HG03045 (cell line): Measurements from ENCODE around the gene PLP2.

Source experiments
- ATAC-seq: cut with Tn5 transposase; IDR thresholded peaks from one replicate; pipeline ENCODE4 v1.9.1; 2021; ENCODE audit warnings: mild to moderate bottlenecking, moderate library complexity; ENCODE audit not compliant: unreplicated experiment

The PLP2 gene

DNA sequence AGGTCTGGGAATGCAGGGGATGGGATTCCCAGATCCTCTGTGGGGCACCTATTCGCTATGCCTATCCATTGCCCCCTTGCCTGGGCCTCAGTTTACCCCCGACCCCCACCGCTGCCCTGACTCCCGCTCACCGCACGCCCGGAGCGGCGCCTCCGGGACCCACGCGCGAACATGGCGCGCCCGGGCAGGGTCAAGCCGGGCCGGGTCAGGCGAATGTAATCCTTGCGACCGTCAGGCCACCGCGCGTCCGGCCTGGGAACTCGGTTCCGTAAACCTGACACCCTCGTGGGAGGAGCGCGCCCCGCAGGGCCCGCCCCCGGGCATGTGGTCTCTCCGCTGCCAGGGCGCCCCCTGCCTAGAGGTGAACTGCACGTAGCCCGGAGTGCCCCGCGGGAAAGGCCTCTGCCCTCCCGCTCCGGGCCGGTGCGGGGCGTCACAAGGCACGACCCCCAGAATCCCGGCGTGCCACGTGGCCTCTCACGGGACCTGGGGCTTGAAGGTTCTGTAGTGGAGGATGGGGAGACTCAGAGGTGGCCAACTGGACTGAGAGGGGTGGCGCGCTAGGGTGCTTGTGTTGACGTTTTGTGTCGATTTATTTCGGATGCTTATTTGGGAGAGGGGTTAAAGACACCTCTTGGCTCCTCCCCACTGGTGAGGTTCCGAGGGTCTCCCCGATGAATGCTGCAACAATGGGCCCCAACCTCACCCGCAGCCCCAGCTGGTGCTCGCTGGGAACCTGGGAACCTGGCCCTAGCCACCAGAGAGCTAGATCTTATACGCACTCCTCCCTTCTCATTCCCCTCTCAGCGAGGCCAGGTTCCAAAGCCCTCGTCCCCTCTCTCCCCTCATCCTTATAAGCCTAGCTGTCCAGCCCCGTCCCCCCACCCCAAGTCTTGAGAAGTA is 14.7 kb downstream of the PLP2 start, which contains the start of gene PRICKLE3:
Gene PRICKLE3 (minus strand): TSS at position 249 of the 903 bp plus-strand sequence. CDS start 76 bp downstream, at position 173.
- ATAC-seq, result peak; percentile 32

- no peak for ATAC-seq
Observed at GRCh38 chrX:49187028-49187394, 15.3 kb downstream of the PLP2 start.

GRCh38 chrX:49187526-49187925 is 15.8 kb downstream of the PLP2 start:
- ATAC-seq, result no peak

DNA sequence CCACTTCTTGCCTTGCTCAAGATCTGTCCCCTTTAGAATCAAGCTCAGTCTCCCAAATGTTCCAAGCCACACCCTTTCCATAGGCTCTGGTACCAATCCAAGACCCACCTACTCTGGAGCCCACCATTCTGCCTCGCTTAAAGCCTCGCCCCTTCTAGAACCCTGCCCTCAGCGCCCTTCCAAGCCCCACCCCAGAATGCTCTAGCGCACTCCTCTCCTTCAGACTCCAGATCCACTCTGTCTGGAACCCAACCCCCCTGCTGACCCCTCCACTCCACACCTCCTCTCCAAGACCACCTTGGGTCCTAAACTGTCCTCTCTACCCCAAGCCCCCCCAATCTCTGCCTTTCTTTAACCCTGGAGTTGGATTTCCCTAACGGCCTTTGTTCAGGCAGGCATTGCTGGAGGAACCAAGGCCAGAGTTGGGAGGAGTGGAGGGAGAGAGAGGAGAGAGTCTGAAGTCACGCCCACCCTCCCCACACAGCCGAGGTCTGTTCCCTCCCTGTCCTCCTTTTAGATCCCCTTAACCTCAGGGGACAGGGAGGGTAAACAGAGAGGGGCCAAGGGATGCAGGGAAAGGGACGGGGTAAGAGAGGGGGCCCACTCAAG is 16.9 kb downstream of the PLP2 start:
- no peak for ATAC-seq

DNA sequence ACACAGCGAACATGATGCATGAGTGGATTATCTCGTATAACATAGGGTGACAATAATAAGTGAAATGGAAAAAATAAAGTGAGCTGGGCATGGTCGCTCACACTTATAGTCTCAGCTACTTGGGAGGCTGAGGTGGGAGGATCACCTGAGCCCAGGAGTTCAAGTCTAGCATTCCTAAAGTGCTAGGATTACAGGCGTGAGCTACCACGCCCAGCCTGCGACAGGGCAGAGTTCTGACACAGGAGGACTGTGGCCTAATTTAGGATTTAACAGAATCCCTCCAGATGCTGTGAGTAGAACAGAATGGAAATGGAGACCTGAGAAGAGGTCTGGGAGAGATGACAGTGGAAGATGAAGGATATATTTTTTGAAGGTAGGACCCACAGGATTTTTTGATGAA is 17.9 kb downstream of the PLP2 start:
- ATAC-seq, result no peak

GRCh38 chrX:49190821-49191573 is 19.3 kb downstream of the PLP2 start:
- peak; percentile 87 for ATAC-seq

GRCh38 chrX:49191574-49192011 is 19.9 kb downstream of the PLP2 start:
- ATAC-seq, result no peak

DNA sequence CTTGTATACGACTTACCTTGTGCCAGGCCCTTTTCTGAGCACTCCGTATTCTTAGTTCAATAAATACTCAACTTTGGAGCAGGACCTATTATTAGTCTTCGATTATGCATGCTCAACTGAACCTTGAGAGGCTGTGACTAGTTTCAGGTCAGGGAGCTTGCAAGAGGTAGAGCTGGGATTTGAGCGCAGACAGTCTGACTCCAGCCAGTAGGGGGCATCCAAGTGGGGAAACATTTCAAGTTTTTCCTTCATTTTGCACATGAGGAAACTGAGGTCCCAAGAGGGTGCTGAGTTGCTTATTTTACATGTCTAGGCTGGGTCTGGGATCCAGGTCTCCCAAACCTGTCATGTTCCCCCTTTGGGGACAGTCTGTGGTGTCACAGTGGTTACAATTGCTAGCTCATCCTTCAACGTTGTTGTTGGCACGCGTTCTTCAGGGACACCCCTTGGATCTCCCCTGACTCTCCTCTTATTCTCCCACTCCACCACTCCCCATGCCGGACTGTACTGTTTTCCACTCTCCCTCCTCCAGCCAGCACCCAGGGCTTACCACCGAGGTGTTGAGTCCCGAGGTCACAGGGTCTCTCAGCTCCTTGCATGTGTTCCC is 21.1 kb downstream of the PLP2 start:
- ATAC-seq, result no peak

DNA sequence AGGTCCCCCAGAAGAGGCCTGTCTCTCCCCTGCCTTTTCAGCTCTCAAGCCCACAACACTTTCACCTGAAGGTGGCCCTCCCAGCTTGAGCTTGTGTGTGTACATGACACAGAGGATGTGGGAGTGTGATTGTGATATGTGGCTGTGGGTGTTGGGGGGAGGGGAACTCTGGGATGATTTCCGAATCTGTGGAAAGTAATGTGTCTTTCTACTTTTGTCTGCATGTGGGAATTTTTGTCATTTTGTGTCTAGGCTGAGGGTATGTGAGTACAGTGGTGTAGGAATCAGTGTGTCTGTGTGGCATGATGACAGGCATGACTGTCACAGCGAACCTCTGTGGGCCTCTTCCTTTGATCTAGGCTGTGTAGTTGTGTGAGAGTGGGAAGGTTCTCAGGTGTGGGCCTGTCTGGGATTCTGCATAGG is 21.9 kb downstream of the PLP2 start:
- ATAC-seq, result no peak

GRCh38 chrX:49197543-49198087 is 25.9 kb downstream of the PLP2 start:
- ATAC-seq, result no peak

GRCh38 chrX:49198540-49199314 is 27.0 kb downstream of the PLP2 start:
- ATAC-seq, result no peak

DNA sequence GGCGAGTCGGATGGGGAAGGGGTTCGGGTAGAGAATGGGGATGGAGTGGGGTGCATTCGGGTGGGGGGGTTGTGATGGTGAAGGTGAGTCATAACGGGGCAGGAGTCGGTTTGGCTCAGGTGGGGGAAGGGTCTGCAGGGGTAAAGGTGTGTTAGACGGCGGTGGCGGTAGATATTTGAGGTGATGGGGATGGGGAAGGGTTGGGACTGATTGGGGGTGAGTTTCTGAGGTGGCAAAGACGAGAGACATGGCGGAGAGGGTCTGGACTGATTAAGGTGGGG is 27.6 kb downstream of the PLP2 start:
- ATAC-seq, result no peak

DNA sequence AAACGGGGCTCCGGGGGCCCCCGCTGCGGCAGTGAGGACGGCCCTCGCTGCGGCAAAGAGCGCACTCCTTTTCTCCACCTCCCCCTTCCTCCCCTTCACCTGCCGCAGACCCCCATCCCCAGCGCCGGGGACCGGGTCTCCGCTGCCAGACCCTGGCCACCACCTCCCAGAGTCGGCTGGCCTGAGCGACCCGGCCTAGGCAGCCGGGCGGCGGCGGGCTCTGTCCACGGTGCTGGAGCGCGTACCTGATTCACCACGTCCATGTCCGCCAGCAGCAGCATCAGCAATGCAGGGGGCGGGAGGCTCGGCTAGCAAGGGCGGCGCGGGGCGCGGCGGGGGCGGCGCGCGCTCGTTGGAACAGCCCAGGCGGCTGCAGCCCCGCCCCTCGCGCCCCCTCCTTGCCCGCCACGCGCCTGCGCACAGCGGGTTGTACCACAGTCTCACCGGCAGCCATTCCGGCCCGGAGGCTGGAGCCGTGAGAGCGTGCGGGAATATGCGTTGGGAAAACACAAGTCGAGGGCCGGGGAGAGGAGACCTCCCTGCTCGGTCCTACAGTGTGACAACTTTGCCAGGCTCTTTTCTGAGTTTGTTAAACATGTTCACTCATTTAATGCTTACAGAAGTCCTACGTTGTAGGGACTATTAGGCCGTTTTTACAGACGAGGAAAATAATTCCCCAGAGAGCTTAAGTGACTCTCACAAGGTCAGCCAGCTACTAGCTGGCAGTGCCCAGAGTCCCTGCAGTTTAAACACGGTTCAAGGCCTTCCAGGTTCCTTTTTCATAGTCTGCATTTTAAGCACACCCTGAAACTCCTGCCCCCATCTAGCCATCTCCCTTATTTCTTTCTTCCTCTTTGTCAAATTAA is 28.4 kb downstream of the PLP2 start, which contains the start of gene SYP:
Gene SYP (minus strand): TSS at position 288 of the 866 bp plus-strand sequence. CDS start 7 bp downstream, at position 281.
- ATAC-seq, result peak; percentile 90

DNA sequence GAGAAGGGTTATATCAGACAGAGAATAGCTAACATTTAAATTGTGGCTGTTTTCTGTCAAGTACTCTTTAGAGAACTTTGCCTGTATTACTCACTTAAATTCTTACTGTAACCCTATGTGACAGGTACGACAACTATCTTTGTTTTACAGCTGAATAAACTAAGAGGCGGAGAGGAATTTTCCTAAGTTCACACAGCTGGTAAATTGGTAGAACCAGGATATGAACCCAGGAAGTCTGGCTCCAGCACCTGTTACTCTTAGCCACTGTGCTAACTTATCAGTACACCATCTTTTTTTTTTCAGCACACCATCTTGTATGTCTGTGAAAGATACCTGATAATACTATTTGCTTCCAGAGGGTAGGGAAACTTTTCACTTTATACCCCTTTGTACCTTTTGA is 30.3 kb downstream of the PLP2 start:
- ATAC-seq, result no peak

DNA sequence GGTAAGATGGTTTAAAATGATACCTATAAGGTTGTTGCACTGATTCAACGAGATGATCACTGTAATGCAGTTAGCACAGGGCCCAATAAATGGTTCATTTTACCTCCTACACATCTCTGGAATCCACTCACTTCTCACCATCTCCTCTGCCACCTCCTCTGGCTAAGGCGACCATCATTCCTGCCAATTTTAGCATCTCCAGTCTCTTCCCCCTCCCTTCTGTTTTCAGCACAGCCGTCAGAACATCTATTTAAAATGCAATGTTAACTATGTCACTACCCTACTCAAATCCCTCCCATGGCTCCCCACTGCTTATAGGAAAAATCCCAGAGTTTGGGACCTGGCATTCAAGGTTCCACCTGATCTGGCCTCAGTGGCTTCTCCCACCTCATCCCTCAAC is 31.8 kb downstream of the PLP2 start:
- ATAC-seq, result no peak

- ATAC-seq, result no peak
Observed at GRCh38 chrX:49204017-49204416, 32.3 kb downstream of the PLP2 start.

DNA sequence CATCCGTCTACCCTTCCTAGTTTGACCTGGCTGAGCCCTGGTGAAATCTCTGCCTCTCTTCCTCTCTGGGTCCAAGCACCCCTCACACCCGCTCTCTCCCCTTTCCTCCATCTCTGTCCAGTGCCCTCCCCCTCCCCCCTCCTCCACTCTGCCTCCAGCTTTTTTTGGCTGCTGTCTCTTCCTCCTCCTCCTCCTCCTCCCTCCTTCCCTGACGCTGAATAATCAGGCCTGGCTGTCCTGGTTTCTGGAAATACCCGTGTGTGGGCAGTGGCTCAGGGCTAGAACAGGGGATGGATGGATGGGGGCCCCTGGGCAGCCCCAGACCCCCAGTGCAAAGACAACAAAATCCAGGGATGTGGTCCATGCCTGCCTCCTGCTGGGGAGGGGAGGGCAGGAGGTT is 33.0 kb downstream of the PLP2 start:
- no peak for ATAC-seq

DNA sequence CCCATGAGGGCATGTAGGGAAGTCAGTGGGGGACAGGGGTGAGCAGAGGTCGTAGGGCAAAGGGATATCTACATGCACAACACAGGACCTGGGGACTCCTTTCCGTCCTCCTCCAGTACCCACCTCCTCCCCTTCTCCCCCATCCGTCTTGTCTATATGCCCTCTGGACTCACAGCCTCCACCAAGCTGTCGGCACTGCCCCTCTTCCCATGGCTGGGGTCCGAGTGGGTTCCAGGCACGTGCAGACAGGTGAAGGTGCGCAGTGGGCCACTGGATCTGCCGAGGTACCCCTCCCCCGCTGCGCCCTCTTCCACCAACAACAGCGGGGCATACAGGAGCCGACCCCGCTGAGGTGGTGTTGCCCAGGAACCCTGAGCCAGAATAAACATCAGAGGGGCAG is 33.7 kb downstream of the PLP2 start:
- no peak for ATAC-seq

DNA sequence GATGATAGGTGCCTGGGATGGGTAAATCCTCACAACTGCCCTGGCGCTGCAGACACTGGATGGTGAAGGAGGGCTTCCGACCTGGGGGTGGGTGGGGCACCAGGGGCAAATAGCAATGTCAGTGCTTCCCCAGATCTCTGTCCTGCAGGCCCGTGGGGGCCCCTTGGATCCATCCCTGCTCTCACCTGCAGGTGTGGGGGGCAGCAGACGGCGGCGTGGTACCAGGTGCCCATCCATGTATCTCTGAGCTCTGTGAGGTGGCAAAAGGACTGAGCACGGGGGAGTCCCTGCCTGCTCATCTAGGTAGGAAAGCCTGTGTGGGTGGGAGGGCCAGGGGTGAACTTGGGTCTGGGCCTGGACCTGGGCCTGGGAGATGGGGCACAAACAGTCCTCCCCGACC is 34.8 kb downstream of the PLP2 start:
- no peak for ATAC-seq
